HCT116 (cell line): ENCODE data around the gene CREB3. TPM values are rescaled to one million over a fixed set of nuclear protein-coding genes. Genes with fewer than 3 reads are reported as not detected.

Experiments
- ATAC-seq: fragments of 200-7000 bp; cut with Tn5 transposase; 2 replicates; pipeline ENCODE4 v1.9.1; 2020; ENCODE audit warnings: mild to moderate bottlenecking, moderate library complexity
- BruUV-seq: library from RNA; stranded (reverse); fragments of 400-500 nt; replicated peaks from 2 replicates; lab custom pipeline; 2021; lab: Mats Ljungman, UMichigan
- CTCF ChIA-PET: fragments of 300-600 bp; sonication (Branson Sonifier 250); formaldehyde crosslinking; loops from one replicate; lab custom pipeline; 2021; ENCODE audit warnings: antibody characterized with exemption; lab: Charles Lee
- POLR2A ChIA-PET: fragments of 300-600, 350-600 bp; sonication (Branson Sonifier 250); formaldehyde crosslinking; loops from one replicate; lab custom pipeline; 2021; ENCODE audit warnings: antibody characterized with exemption; lab: Charles Lee
- RAD21 ChIA-PET, 2 experiments: fragments of 300-600 bp; sonication (Branson Sonifier 250); formaldehyde crosslinking; loops; one replicate each; lab custom pipeline; 2023; ENCODE audit warnings: low total read pairs in 2 of 2; ENCODE audit not compliant: uncharacterized antibody in 2 of 2, unreplicated experiment in 2 of 2, low non-redundant PET in 1 of 2; lab: Charles Lee
- DNase-seq: peaks from one replicate; pipeline ENCODE4 v3.0.0-alpha.2; 2010; ENCODE audit warnings: low read depth, low spot score
- H2AFZ ChIP-seq: fragments of 200-600 bp; shearing (Covaris generic), sonication (generic); 2 replicates; pipeline ENCODE4 v1.6.1; 2017; ENCODE audit warnings: low read depth, mixed run types, mixed read lengths, antibody characterized with exemption, low read length; ENCODE audit not compliant: poor library complexity, severe bottlenecking
- H3K27ac ChIP-seq: 2 replicates; pipeline ENCODE4 v1.5.1; 2012; ENCODE audit warnings: low read depth, low read length
- H3K27me3 ChIP-seq: fragments of 200-600 bp; sonication (generic); 2 replicates; pipeline ENCODE4 v1.6.1; 2016; ENCODE audit warnings: mixed run types, low read length, mixed read lengths; ENCODE audit not compliant: insufficient read depth
- H3K36me3 ChIP-seq, 2 experiments: fragments of 200-500 bp in 1 of 2; fragments of 200-600 bp in 1 of 2; sonication (Bioruptor generic) in 1 of 2; sonication (generic) in 1 of 2; 2 replicates each; pipeline versions ENCODE4 v1.5.1 to v1.6.1; 2014 to 2016; ENCODE audit warnings: low read length in 2 of 2, inconsistent platforms in 1 of 2, mixed read lengths in 1 of 2, mixed run types in 1 of 2; ENCODE audit not compliant: insufficient read depth in 2 of 2, control insufficient read depth in 1 of 2
- H3K4me1 ChIP-seq, 2 experiments: fragments of 200-600 bp in 1 of 2; sonication (generic) in 1 of 2; 2 replicates each; pipeline versions ENCODE4 v1.5.1 to v1.6.1; 2012 to 2017; ENCODE audit warnings: low read length in 2 of 2, inconsistent platforms in 1 of 2, mild to moderate bottlenecking in 1 of 2, mixed read lengths in 1 of 2, mixed run types in 1 of 2, moderate library complexity in 1 of 2; ENCODE audit not compliant: insufficient read depth in 2 of 2, control insufficient read depth in 1 of 2
- H3K4me2 ChIP-seq: fragments of 200-600 bp; sonication (generic); 2 replicates; pipeline ENCODE4 v1.6.1; 2017; ENCODE audit warnings: mixed run types, low read length, mixed read lengths
- H3K4me3 ChIP-seq, 2 experiments: fragments of 200-600 bp in 1 of 2; sonication (generic) in 1 of 2; replicated peaks in 1 of 2; 2 replicates each; pipeline ENCODE4 v1.5.1; 2011 to 2016; ENCODE audit warnings: low read length in 2 of 2, control low read depth in 1 of 2, low read depth in 1 of 2, mild to moderate bottlenecking in 1 of 2, mixed read lengths in 1 of 2, mixed run types in 1 of 2
- H3K79me2 ChIP-seq: fragments of 200-600 bp; sonication (generic); 2 replicates; pipeline ENCODE4 v1.6.1; 2017; ENCODE audit warnings: mild to moderate bottlenecking, mixed run types, low read length, moderate library complexity, mixed read lengths; ENCODE audit not compliant: insufficient read depth
- H3K9ac ChIP-seq: fragments of 200-600 bp; sonication (generic); 2 replicates; pipeline ENCODE4 v1.6.1; 2016; ENCODE audit warnings: low read length, mixed read lengths
- H3K9me2 ChIP-seq: fragments of 200-600 bp; sonication (generic), shearing (Covaris generic); 2 replicates; pipeline ENCODE4 v1.6.1; 2017; ENCODE audit warnings: mixed run types, mild to moderate bottlenecking, moderate library complexity; ENCODE audit not compliant: insufficient read depth
- H3K9me3 ChIP-seq, 2 experiments: fragments of 200-500 bp in 1 of 2; fragments of 200-600 bp in 1 of 2; sonication (Bioruptor generic) in 1 of 2; sonication (generic) in 1 of 2; 2 replicates each; pipeline ENCODE4 v1.6.1; 2014 to 2017; ENCODE audit warnings: low read length in 2 of 2, mixed read lengths in 2 of 2, inconsistent platforms in 1 of 2, low read depth in 1 of 2, mild to moderate bottlenecking in 1 of 2, mixed run types in 1 of 2, moderate library complexity in 1 of 2; ENCODE audit not compliant: control insufficient read depth in 1 of 2, insufficient read depth in 1 of 2
- H4K20me1 ChIP-seq: fragments of 200-600 bp; sonication (generic), shearing (Covaris generic); 2 replicates; pipeline ENCODE4 v1.6.1; 2017; ENCODE audit warnings: mixed run types, mild to moderate bottlenecking, moderate library complexity; ENCODE audit not compliant: insufficient read depth
- ATF3 ChIP-seq: IDR thresholded peaks from 2 replicates; pipeline ENCODE4 v1.6.1; 2012
- CBX3 ChIP-seq: IDR thresholded peaks from 2 replicates; pipeline ENCODE4 v1.6.1; 2012; ENCODE audit warnings: low read depth
- CEBPB ChIP-seq: IDR thresholded peaks from 2 replicates; pipeline ENCODE4 v1.6.1; 2012; ENCODE audit warnings: low read depth
- CTCF ChIP-seq, 3 experiments: fragments of 200-600 bp in 1 of 3; sonication (generic) in 1 of 3; IDR thresholded peaks in 2 of 3; conservative IDR thresholded peaks in 1 of 3; 2 replicates each; pipeline ENCODE4 v1.5.1; 2012 to 2017; ENCODE audit warnings: low read depth in 2 of 3, low read length in 2 of 3, antibody characterized with exemption in 1 of 3, borderline replicate concordance in 1 of 3, control low read depth in 1 of 3, mild to moderate bottlenecking in 1 of 3, mixed read lengths in 1 of 3, mixed run types in 1 of 3, moderate library complexity in 1 of 3; ENCODE audit not compliant: insufficient read depth in 1 of 3
- EGR1 ChIP-seq: IDR thresholded peaks from 2 replicates; pipeline ENCODE4 v1.6.1; 2012; ENCODE audit warnings: low read depth
- ELF1 ChIP-seq: IDR thresholded peaks from 2 replicates; pipeline ENCODE4 v1.6.1; 2012; ENCODE audit warnings: low read depth, borderline replicate concordance
- EZH2phosphoT487 ChIP-seq: fragments of 200-600 bp; IDR thresholded peaks from 2 replicates; pipeline ENCODE4 v1.6.1; 2018; ENCODE audit warnings: antibody characterized with exemption, borderline replicate concordance
- JUND ChIP-seq: IDR thresholded peaks from 2 replicates; pipeline ENCODE4 v1.6.1; 2012
- POLR2AphosphoS5 ChIP-seq: IDR thresholded peaks from 2 replicates; pipeline ENCODE4 v1.6.1; 2011; ENCODE audit warnings: mild to moderate bottlenecking, low read depth, low read length, moderate library complexity
- RAD21 ChIP-seq: IDR thresholded peaks from 2 replicates; pipeline ENCODE4 v1.6.1; 2012; ENCODE audit warnings: low read depth, mild to moderate bottlenecking
- SP1 ChIP-seq: IDR thresholded peaks from 2 replicates; pipeline ENCODE4 v1.6.1; 2012; ENCODE audit warnings: low read depth
- SRF ChIP-seq: IDR thresholded peaks from 2 replicates; pipeline ENCODE4 v1.6.1; 2012; ENCODE audit warnings: low read depth
- TCF7L2 ChIP-seq: IDR thresholded peaks from 2 replicates; pipeline ENCODE4 v1.7.0; 2011; ENCODE audit warnings: borderline replicate concordance, inconsistent platforms; ENCODE audit not compliant: insufficient read depth, insufficient read length; ENCODE audit errors: extremely low read depth
- YY1 ChIP-seq: IDR thresholded peaks from 2 replicates; pipeline ENCODE4 v1.6.1; 2011; ENCODE audit warnings: low read length, low read depth, moderate library complexity, mild to moderate bottlenecking; ENCODE audit not compliant: insufficient replicate concordance; ENCODE audit errors: extremely low read depth
- ZFX ChIP-seq: fragments of 450-650 bp; IDR thresholded peaks from 2 replicates; pipeline ENCODE4 v1.6.1; 2017
- ZNF274 ChIP-seq: fragments of 200-500 bp; sonication (Bioruptor generic); IDR thresholded peaks from 2 replicates; pipeline ENCODE4 v1.6.1; 2014; ENCODE audit warnings: mild to moderate bottlenecking, low read depth, low read length, inconsistent platforms
- intact Hi-C: fragments of 100-400 bp; cut with micrococcal nuclease; formaldehyde crosslinking; loops from 2 replicates; pipeline ENCODE4 v1.10.0; 2022
- total RNA-seq: library from RNA; stranded (reverse); gene quantifications from one replicate; pipeline ENCODE4 v1.2.1, GENCODE V29; 2021; ENCODE audit not compliant: unreplicated experiment
- TF ChIP-seq, protein P1 (sequence below): IDR thresholded peaks from 2 replicates; pipeline ENCODE4 v1.6.1; 2012; ENCODE audit warnings: low read depth
- TF ChIP-seq, protein P2 (sequence below): IDR thresholded peaks from 2 replicates; pipeline ENCODE4 v1.6.1; 2012
- TF ChIP-seq, protein P3 (sequence below): IDR thresholded peaks from 2 replicates; pipeline ENCODE4 v1.6.1; 2011; ENCODE audit warnings: mild to moderate bottlenecking, low read length, moderate library complexity; ENCODE audit not compliant: insufficient replicate concordance; ENCODE audit errors: extremely low read depth

CREB3 gene
- total RNA-seq, 1 experiment from 2014 or later = 22.3 TPM

DNA sequence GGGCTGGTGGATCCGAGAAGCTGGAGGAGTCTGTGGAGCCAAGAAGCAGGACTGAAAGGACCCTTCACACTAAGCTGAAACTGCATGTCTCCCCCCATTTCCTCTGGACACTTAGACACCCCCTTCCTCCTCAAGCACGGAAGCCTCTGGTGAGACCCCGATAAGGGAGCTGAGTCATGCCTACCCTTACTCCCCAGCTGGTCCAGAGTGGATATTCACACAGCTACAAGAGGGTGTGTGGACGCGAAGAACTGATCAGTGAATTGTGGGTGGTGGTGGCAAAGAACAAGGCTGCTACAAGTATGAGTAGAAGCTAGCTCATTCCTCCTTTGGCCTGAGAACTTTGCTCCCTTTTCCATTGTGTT is 4.8 kb upstream of the CREB3 start:
- H3K9me2 ChIP-seq = no peaks in the 10 kb centered on the region
- peaks cover 20 to 24% of the 10 kb centered on the region in 2 experiments; a peak in 3 of 4 replicates for H3K36me3 ChIP-seq
- ChIA-PET POLR2A (interaction anchor here (0.8 kb wide), 1 partner anchor 15 kb away, joined by 3 read pairs; no protein-coding TSS in a partner anchor), RAD21 (no interaction called here), CTCF (interaction anchor here (1.3 to 1.5 kb wide), 2 partner anchors 31 to 70 kb away, joined by 3 read pairs; no protein-coding TSS in a partner anchor)
- H2AFZ ChIP-seq = no peak overlapping the region
- DNase-seq = no peak
- no peaks in the 10 kb centered on the region for H3K27me3 ChIP-seq
- H3K4me1 ChIP-seq = peaks cover 12 to 22% of the 10 kb centered on the region in 2 experiments; a peak in 3 of 4 replicates
- H3K9ac ChIP-seq = no peak overlapping the region
- H3K9me3 ChIP-seq = no peaks in the 10 kb centered on the region
- no peak for TF ChIP-seq SRF
- TF ChIP-seq CBX3 = no peak
- no peak for TF ChIP-seq TCF7L2
- no peak for TF ChIP-seq EGR1
- no peak for TF ChIP-seq YY1
- no peak for TF ChIP-seq ATF3
- no peak for TF ChIP-seq ELF1
- TF ChIP-seq RAD21 = no peak
- TF ChIP-seq ZFX = no peak
- no peak for TF ChIP-seq CTCF (IDR thresholded peaks at IDR 0.05 in 2 of 3, conservative IDR thresholded peaks at IDR 0.05 in 1 of 3; ENCODE audit: borderline replicate concordance in 1 of 3, insufficient read depth in 1 of 3, low read depth in 2 of 3, low read length in 2 of 3)
- TF ChIP-seq POLR2AphosphoS5 = no peak
- TF ChIP-seq, protein P1, sequence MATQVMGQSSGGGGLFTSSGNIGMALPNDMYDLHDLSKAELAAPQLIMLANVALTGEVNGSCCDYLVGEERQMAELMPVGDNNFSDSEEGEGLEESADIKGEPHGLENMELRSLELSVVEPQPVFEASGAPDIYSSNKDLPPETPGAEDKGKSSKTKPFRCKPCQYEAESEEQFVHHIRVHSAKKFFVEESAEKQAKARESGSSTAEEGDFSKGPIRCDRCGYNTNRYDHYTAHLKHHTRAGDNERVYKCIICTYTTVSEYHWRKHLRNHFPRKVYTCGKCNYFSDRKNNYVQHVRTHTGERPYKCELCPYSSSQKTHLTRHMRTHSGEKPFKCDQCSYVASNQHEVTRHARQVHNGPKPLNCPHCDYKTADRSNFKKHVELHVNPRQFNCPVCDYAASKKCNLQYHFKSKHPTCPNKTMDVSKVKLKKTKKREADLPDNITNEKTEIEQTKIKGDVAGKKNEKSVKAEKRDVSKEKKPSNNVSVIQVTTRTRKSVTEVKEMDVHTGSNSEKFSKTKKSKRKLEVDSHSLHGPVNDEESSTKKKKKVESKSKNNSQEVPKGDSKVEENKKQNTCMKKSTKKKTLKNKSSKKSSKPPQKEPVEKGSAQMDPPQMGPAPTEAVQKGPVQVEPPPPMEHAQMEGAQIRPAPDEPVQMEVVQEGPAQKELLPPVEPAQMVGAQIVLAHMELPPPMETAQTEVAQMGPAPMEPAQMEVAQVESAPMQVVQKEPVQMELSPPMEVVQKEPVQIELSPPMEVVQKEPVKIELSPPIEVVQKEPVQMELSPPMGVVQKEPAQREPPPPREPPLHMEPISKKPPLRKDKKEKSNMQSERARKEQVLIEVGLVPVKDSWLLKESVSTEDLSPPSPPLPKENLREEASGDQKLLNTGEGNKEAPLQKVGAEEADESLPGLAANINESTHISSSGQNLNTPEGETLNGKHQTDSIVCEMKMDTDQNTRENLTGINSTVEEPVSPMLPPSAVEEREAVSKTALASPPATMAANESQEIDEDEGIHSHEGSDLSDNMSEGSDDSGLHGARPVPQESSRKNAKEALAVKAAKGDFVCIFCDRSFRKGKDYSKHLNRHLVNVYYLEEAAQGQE = no peak
- TF ChIP-seq, protein P2, sequence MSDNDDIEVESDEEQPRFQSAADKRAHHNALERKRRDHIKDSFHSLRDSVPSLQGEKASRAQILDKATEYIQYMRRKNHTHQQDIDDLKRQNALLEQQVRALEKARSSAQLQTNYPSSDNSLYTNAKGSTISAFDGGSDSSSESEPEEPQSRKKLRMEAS = no peak
- TF ChIP-seq EZH2phosphoT487 = no peak
- TF ChIP-seq SP1 = no peak
- TF ChIP-seq ZNF274 = no peak
- TF ChIP-seq, protein P3, sequence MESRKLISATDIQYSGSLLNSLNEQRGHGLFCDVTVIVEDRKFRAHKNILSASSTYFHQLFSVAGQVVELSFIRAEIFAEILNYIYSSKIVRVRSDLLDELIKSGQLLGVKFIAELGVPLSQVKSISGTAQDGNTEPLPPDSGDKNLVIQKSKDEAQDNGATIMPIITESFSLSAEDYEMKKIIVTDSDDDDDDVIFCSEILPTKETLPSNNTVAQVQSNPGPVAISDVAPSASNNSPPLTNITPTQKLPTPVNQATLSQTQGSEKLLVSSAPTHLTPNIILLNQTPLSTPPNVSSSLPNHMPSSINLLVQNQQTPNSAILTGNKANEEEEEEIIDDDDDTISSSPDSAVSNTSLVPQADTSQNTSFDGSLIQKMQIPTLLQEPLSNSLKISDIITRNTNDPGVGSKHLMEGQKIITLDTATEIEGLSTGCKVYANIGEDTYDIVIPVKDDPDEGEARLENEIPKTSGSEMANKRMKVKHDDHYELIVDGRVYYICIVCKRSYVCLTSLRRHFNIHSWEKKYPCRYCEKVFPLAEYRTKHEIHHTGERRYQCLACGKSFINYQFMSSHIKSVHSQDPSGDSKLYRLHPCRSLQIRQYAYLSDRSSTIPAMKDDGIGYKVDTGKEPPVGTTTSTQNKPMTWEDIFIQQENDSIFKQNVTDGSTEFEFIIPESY = no peak
- TF ChIP-seq CEBPB = no peak
- no peak for TF ChIP-seq JUND
- ATAC-seq = no peak
- peaks cover 58% of the 10 kb centered on the region for H3K79me2 ChIP-seq
- intact Hi-C loops = loop anchor here (5.0 kb wide), 1 partner anchor 35 kb away; no protein-coding TSS in a partner anchor
- no peak overlapping the region for H3K27ac ChIP-seq
- no peak overlapping the region for H3K4me3 ChIP-seq
- H4K20me1 ChIP-seq = no peaks in the 10 kb centered on the region
- no peak overlapping the region for H3K4me2 ChIP-seq
- BruUV-seq = no TSS peak
